NCI-H510A (cell line): ENCODE measurements around the gene NDUFB2.
"Not testable (repeated sequence)": the region's sequence is repeated elsewhere in the genome, so short reads cannot be mapped to it uniquely, and the experiment has no call there.

Source experiments
- DNase-seq: peaks from one replicate; lab custom pipeline; 2025; lab: John Stamatoyannopoulos, UW

Gene NDUFB2

DNA sequence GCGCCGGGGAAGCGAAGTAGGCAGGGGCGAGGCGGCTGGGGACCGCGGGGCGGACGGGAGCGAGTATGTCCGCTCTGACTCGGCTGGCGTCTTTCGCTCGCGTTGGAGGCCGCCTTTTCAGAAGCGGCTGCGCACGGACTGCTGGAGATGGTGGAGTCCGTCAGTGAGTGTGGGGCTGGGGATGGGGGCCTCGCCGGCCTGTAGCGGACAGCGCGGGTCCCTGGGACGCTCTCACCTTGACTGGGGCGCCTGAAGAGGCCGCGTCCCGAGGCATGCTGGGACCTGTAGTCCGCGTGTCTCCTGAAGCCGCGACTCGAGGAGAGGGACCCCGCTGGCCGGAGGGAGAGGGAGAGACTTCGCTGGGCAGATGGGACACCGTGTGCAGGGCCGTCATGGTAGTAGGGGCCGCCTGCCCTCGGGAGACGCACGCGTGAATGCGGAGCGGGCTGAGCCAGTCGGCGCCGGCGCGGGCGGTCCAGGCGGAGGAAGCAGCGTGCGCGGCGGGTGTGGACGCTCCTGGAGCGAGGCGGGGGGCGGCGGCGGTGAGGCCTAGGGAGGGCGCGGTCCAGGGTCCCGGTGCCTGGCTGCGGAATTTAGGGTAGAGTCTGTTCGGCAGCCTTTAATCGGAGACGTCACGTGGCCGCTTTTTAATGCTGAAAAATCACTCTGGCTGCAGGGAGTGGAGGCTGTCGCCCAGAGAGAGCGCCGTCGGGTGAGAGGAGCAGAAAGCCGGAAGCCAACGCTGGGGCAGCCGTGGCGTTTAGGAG is at the start of gene NDUFB2:
TSS of gene NDUFB2 (plus strand) at position 29 of the 767 bp plus-strand sequence. CDS start at position 66, 37 bp downstream.
- DNase-seq: peak; percentile 63

DNA sequence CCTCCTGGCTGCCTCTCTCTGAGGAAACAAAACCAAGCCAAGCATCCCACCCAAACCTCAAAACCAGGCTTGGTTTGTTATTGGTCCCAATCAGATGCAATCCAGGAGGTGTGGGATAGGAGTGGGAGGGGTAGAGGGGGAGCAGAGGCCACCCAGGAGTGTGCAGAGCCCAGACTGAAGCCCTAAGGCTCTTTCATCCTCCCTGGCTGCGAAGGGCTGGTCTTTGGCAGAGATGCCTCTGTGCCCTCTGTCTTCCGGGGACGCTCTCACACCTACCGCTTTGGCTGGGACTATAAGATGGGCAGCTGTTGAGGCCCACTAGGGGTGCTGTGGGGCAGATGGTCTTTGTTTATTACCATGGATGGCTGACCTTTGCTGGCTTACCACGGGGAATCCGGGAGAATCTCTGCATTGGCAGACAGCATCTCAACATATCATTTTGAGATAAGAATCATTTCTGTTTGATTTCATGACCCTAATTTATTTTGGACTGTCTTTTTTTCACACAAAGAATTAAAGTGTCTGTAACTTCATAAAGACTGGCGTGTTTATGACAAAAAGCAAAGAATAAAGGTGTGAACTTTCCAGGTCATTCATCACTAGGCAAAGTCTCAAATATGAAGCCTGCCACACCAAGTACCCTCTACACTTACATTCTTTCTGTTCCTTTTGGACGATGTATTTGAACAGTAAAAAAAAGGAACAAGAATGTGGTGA is 49.4 kb upstream of the NDUFB2 start:
- DNase-seq: peak; percentile 51

DNA sequence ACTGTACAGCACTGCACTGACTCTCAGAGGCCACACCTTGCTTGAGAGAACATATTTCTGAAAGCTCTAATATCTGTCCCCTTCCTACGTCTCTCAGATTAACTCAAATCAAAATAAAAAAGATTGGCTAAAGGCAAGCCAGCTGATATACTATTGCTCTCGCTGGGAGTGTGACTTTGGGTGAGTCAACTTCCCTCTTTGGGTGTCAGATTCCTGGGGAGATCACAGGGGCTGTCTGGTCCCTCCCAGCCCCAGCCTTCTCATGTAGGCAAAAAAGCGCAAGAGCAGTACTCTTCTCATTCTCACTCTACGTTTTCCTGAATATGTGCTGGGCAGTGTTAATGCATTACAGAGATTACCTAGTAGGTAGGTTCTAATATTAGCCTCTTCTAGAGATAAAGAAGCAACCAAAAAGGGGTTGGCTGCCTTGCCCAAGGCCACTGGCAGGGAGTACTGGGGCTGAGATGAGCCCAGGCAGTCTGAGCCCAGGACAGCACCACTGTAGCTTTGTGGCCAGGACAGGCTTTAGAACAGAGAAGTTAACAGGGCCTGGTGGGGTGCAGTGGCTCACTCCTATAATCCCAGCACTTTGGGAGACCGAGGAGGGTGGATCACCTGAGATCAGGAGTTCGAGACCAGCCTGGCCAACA is 46.8 kb upstream of the NDUFB2 start:
- DNase-seq: no peak

DNA sequence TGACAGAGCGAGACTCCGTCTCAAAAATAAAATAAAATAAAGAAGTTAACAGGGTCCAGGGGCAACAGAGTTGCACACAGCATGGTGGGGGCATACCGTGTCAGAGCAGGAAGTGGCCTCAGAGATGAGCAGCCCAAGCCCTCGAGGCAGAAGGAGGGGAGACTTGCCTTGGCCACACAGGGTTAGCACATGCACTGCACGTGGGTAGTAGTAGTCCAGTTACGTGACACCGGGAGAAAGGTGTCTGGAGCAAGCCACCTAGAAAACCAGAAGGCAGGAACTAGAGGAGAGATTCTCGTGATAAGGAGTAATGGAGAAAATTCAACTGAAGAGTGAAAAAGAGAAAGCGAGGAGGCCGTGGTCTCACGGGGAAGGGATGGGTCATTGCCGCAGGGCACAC is 46.1 kb upstream of the NDUFB2 start:
- DNase-seq: no peak

DNA sequence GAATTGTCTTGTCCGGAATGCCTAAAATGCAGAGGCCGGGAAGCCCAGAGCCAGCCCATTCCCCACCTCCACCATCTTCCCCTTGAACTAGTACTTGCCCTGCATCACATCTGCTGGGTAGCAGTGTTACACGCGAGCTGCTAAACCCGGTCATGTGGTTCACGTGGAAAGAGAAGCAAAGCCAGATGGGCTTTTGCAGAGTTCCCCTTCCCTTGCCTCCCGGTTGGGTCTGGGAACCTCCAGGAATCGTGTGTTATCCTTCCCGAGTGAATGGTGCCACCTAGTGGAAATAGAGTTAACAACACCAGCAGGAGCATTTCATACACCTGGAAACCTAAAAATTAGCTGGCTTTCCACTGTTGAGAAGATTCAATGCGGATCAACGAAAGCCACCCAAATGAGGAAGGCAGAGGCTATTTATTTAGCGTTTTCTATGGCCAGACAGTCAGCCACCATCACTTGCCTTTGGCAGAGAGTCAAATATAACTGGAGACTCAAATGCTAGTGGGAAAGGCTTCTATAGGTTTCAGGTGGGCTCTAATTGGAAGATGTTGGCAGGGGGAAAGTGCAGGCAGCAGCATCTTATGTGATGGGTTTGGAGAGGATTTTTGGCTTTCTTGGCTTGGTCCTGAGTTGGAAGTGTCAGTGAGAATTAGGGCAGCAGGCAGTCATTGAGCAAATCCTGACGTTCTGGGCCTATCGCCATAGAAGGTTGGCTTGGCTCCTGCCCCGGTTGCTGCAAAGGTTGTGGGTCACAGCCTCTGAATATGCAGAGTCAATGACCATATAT is 43.0 kb upstream of the NDUFB2 start:
- DNase-seq: peak; percentile 36

DNA sequence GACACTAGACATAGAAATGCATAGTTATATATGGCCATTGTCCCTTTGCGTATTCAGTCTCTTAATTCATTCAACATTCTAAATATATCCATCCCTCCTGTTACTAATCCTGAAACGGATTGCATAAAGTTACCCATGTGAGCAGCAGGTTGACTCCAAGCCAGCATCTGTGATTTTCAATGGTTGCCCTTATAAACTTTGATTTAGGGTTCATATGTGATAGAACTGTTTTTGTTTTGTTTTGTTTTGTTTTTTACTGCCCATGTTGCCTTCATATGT is 42.5 kb upstream of the NDUFB2 start:
- no peak for DNase-seq

DNA sequence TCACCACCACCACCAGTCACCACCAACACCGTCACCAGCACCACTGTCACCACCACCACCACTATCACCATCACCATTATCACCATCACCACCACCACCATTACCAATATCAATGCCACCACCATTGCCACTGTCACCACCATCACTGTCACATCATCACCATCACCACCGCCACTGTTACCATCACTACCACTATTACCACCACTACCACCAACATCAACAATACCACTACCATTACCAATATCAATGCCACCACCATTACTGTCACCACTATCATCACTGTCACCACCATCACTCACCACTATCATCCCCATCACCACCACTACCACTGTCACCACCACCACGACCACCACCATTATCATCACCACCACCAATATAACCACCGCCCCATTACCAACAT is 41.8 kb upstream of the NDUFB2 start:
- no peak for DNase-seq

DNA sequence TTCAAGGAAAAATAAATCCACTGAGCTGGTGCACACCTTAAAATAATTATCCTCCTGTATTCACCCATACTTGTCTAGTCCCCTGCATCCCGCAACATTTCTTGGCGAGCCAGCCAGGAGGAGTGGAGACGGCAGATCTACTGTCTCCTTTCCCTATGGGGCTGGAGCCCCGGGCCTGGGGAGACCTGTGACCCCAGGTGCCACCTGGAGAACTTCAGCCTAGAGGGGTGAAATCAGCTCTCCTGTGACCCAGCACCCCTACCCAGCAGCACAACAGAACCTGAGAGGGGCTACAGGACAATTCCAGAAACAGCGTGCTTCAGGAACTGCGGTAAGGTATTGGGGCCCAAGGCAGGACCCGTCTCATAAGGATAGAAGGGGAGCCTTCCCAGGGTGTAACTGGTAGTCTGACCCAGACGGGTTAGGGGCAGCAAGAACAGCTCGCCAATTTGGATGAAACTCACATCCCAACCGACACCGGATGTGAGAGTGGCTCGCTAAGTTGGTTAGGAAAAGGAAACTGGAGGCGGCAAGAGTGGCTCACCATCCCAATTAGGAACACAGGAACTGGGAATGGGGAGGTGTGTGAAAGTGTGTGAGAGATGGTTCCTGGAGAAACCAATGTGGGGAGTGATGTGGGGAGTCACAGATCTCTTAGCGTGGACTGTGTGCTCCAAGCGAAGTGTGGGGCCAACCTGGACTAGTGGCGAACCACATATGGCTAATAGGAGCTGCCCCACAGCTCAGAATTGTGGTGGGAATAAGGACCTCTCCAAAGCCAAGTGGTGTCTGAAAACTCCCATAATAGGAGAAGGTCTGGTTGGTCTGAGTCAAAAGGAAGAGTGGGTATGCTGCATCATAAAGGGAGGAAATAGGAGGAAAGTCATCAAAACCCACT is 40.7 kb upstream of the NDUFB2 start:
- no peak for DNase-seq

DNA sequence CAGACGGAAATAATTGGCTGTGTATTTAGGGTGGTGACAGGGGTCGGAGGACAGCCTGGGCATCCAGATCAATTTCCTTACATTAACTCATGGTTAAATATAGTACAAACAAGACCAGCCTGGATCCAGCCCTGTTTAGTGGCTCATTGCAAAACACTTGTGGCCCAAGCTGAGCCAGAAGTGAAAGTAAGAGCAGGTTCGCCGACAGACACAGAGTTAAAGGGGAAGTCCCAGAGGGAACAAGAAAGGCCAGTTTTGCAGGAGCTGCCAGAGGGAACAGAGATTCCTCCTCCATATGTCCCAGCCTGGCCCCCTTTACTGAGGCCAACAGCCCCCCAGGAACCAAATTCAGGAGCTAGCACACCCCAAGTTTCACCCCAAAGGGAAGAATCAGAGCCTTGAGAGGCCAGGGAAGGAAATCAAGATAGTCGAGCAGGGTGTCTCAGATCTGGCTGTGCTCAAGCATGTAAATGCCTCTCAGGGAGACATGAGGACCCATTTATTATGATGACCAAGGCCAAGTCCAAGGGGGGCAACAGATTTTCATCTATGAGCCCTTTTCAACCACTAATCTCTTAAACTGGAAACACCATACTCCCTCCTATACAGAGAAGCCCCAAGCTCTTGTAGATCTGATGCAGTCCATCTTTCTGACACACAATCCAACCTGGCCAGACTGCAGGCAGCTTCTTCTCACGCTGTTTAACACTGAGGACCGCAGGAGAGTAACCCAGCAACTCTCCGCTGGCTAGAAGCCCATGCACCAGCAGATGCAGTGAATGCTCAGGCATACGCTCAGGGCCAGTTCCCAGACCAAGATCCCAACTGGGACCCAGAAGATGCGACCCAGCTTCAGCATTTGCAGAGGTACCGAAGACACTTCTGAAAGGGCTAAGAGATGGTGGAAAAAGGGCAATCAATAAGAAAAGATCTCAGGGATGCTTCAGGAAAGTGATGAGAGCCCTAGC is 39.7 kb upstream of the NDUFB2 start:
- peak; percentile 54 for DNase-seq

DNA sequence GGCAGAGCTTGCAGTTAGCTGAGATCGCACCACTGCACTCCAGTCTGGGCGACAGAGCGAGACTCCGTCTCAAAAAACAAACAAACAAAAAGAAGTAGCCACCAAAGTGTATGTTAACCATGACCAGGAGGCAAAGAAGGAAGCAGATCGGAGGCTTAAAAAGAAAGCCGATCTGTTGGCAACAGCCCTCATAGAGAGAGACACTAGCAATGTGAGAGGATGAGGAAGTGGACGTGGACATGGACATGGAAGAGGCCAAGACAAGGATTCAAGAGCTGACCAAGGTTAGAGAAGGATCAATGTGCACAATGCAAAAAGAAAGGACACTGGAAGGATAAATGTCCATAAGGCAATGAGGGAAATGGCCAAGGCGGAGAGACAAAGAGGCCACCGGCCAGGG is 38.6 kb upstream of the NDUFB2 start:
- DNase-seq: no peak

DNA sequence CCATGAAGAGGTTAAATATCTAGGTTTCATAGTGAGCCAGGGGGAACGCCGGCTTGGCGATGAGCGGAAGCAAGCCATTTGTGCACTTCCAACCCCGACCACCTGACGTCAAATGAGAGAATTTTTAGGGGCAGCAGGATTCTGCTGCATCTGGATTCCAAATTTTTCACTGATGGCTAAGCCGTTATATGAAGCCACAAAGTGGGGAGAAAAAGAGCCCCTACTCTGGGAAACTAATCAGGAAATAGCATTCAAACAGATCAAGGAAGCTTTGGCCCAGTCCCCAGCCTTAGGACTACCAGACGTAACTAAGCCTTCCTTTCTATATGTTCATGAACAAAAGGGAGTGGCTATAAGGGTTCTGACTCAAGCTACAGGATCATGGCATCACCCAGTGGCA is 36.7 kb upstream of the NDUFB2 start:
- DNase-seq: no peak

DNA sequence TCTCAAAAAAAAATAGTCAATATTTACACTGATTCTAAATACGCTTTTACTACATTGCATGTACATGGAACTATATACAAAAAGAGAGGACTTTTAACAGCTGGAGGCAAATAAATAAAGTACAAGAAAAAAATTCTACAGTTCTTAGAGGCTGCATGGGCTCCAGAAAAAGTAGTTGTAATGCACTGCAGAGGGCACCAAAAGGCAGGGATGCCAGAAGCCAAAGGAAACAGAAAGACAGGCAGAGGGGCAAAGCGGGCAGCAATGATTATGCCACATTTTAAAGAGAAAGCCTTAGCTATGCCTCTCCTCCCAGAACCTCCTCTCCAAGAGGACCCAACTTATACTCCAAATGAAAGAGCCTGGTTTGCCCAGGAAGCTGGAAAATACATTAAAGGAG is 35.4 kb upstream of the NDUFB2 start:
- DNase-seq: no peak

DNA sequence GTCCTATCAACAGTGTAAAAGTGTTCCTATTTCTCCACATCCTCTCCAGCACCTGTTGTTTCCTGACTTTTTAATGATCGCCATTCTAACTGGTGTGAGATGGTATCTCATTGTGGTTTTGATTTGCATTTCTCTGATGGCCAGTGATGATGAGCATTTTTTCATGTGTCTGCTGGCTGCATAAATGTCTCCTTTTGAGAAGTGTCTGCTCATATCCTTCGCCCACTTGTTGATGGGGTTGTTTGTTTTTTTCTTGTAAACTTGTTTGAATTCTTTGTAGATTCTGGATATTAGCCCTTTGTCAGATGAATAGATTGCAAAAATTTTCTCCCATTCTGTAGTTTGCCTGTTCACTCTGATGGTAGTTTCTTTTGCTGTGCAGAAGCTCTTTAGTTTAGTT is 33.6 kb upstream of the NDUFB2 start:
- not testable (repeated sequence) for DNase-seq

DNA sequence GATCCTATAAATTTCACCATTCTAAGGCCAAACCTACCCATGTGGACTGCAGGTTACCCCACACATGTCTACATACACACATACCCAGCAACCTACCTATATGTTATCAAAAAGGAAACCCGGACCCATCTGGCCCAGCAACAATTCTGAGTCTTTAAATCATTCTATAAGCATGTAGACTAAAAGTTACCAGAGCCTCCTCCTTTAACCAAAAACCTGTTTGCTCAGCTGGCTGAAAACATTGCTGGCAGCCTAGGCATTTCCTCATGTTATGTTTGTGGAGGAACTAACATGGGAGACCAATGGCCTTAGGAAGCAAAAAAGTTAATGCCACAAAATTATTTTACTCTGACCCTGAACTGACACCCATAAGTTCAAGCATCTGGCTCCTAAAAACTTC is 29.0 kb upstream of the NDUFB2 start:
- no peak for DNase-seq

DNA sequence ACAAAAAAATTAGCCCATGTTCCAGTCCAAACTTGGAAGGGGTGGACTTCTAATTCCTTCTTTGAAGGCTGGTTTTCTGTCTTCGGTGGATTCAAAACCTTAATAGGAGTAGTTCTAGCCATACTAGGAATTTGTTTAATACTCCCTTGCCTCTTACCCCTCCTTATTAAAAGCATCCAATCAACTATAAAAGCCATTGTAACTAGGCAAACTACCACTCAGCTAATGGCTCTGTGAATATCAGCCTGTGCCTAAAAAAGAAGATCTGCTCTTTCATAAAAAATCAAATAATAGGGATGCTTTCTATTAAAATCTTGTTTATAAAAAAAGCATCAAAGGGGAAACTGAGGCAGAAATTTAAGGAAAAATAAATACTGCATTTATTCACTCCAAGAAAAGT is 27.9 kb upstream of the NDUFB2 start:
- no peak for DNase-seq

DNA sequence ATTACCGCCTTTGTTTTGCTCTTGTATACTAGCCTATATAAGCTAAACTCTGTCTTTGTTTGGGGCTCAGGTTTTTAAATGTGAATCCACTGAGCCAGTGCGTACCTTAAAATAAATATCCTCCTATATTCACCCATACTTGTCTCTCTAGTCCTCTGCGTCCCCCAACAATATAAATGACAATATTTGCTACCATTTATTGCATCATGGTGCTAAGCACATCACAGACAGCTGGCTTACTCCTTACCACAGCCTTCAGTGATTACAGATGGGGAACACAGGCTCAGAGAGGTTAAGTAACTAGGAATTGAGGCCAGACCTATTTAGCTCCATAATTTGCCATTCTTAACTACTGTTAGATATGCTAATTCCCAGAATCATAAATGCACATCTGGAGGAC is 27.2 kb upstream of the NDUFB2 start:
- DNase-seq: no peak

DNA sequence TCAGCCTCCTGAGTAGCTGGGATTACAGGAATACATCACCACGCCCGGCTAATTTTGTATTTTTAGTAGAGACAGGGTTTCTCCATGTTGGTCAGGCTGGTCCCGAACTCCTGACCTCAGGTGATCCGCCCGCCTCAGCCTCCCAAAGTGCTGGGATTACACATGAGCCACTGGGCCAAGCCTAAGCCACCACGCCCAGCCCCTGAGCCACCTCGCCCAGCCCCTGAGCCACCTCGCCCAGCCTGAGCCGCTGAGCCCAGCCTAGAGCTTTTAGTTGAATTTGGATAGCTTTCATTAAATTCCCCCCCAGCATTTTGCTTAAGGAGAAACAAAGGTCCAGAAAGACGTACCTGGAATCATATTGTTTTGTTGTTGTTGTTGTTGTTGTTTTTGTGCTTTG is 26.6 kb upstream of the NDUFB2 start:
- DNase-seq: not testable (repeated sequence)

DNA sequence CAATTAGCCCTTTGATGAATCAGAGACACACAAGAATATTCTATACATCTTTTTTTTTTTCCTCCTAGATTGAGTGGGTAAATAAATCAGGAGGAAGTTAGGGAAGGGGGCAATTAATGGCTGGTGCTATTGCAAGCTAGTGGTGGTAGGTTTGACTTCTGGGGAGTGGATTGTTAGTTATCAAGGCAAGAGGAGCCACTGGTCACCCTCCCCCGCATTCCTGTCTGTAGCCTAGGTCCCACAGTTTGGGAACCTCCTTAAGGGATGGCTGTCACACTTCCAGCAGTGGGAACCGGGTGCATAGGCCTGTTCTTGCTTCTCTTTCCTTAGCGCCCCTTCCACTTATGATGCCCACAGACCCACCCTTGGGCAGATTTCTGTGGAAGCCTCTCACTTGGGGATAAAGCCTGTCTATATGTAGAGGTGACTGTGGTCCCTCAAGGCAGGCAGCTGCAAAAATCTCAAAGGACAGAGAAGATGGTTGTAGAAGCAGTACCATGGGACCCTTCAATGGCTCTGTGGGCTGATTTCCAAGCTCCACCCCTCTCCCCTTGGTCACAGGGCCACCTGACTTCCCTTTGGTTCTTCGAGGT is 26.1 kb upstream of the NDUFB2 start:
- no peak for DNase-seq

DNA sequence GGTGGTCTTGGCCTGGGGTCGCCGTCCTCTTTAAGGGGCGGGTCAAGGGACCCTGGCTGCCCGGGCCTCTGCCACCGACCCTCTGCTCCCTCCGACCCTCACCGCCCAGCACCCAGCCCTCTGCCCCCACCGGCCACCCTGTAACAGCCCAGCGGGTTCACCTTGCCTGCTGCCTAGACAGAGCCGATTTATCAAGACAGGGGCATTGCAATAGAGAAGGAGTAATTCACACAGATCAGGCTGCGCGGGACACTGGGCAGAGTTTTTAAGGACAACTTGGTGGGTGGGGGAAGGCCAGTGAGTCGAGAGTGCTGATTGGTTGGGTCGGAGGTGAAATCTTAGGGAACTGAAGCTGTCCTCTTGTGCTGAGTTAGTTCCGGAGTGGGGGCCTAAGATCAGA is 24.5 kb upstream of the NDUFB2 start:
- no peak for DNase-seq
